ENCODE results near the gene SPATA31C1.

GRCh38 chr9:87886933-87887505 lies 30.7 kb upstream of the SPATA31C1 start:
- TF ChIP-seq CTCF (IDR thresholded peaks at IDR 0.05) (no peak), POLR2A (IDR thresholded peaks at IDR 0.05) (no peak)

All from body of pancreas (tissue), 4 donors.